HCT116 (cell line): ENCODE results near the gene HYAL1. TPM values are rescaled to one million over a fixed set of nuclear protein-coding genes. Genes with fewer than 3 reads are reported as not detected.

Source experiments
- ATAC-seq: fragments of 200-7000 bp; cut with Tn5 transposase; 2 replicates; pipeline ENCODE4 v1.9.1; 2020; ENCODE audit warnings: mild to moderate bottlenecking, moderate library complexity
- BruUV-seq: library from RNA; stranded (reverse); fragments of 400-500 nt; replicated peaks from 2 replicates; lab custom pipeline; 2021; lab: Mats Ljungman, UMichigan
- CTCF ChIA-PET: fragments of 300-600 bp; sonication (Branson Sonifier 250); formaldehyde crosslinking; loops from one replicate; lab custom pipeline; 2021; ENCODE audit warnings: antibody characterized with exemption; lab: Charles Lee
- POLR2A ChIA-PET: fragments of 300-600, 350-600 bp; sonication (Branson Sonifier 250); formaldehyde crosslinking; loops from one replicate; lab custom pipeline; 2021; ENCODE audit warnings: antibody characterized with exemption; lab: Charles Lee
- RAD21 ChIA-PET, 2 experiments: fragments of 300-600 bp; sonication (Branson Sonifier 250); formaldehyde crosslinking; loops; one replicate each; lab custom pipeline; 2023; ENCODE audit warnings: low total read pairs in 2 of 2; ENCODE audit not compliant: uncharacterized antibody in 2 of 2, unreplicated experiment in 2 of 2, low non-redundant PET in 1 of 2; lab: Charles Lee
- DNase-seq: peaks from one replicate; pipeline ENCODE4 v3.0.0-alpha.2; 2010; ENCODE audit warnings: low read depth, low spot score
- H2AFZ ChIP-seq: fragments of 200-600 bp; shearing (Covaris generic), sonication (generic); 2 replicates; pipeline ENCODE4 v1.6.1; 2017; ENCODE audit warnings: low read depth, mixed run types, mixed read lengths, antibody characterized with exemption, low read length; ENCODE audit not compliant: poor library complexity, severe bottlenecking
- H3K27ac ChIP-seq: 2 replicates; pipeline ENCODE4 v1.5.1; 2012; ENCODE audit warnings: low read depth, low read length
- H3K27me3 ChIP-seq: fragments of 200-600 bp; sonication (generic); 2 replicates; pipeline ENCODE4 v1.6.1; 2016; ENCODE audit warnings: mixed run types, low read length, mixed read lengths; ENCODE audit not compliant: insufficient read depth
- H3K36me3 ChIP-seq, 2 experiments: fragments of 200-500 bp in 1 of 2; fragments of 200-600 bp in 1 of 2; sonication (Bioruptor generic) in 1 of 2; sonication (generic) in 1 of 2; 2 replicates each; pipeline versions ENCODE4 v1.5.1 to v1.6.1; 2014 to 2016; ENCODE audit warnings: low read length in 2 of 2, inconsistent platforms in 1 of 2, mixed read lengths in 1 of 2, mixed run types in 1 of 2; ENCODE audit not compliant: insufficient read depth in 2 of 2, control insufficient read depth in 1 of 2
- H3K4me1 ChIP-seq, 2 experiments: fragments of 200-600 bp in 1 of 2; sonication (generic) in 1 of 2; 2 replicates each; pipeline versions ENCODE4 v1.5.1 to v1.6.1; 2012 to 2017; ENCODE audit warnings: low read length in 2 of 2, inconsistent platforms in 1 of 2, mild to moderate bottlenecking in 1 of 2, mixed read lengths in 1 of 2, mixed run types in 1 of 2, moderate library complexity in 1 of 2; ENCODE audit not compliant: insufficient read depth in 2 of 2, control insufficient read depth in 1 of 2
- H3K4me2 ChIP-seq: fragments of 200-600 bp; sonication (generic); 2 replicates; pipeline ENCODE4 v1.6.1; 2017; ENCODE audit warnings: mixed run types, low read length, mixed read lengths
- H3K4me3 ChIP-seq, 2 experiments: fragments of 200-600 bp in 1 of 2; sonication (generic) in 1 of 2; replicated peaks in 1 of 2; 2 replicates each; pipeline ENCODE4 v1.5.1; 2011 to 2016; ENCODE audit warnings: low read length in 2 of 2, control low read depth in 1 of 2, low read depth in 1 of 2, mild to moderate bottlenecking in 1 of 2, mixed read lengths in 1 of 2, mixed run types in 1 of 2
- H3K79me2 ChIP-seq: fragments of 200-600 bp; sonication (generic); 2 replicates; pipeline ENCODE4 v1.6.1; 2017; ENCODE audit warnings: mild to moderate bottlenecking, mixed run types, low read length, moderate library complexity, mixed read lengths; ENCODE audit not compliant: insufficient read depth
- H3K9ac ChIP-seq: fragments of 200-600 bp; sonication (generic); 2 replicates; pipeline ENCODE4 v1.6.1; 2016; ENCODE audit warnings: low read length, mixed read lengths
- H3K9me2 ChIP-seq: fragments of 200-600 bp; sonication (generic), shearing (Covaris generic); 2 replicates; pipeline ENCODE4 v1.6.1; 2017; ENCODE audit warnings: mixed run types, mild to moderate bottlenecking, moderate library complexity; ENCODE audit not compliant: insufficient read depth
- H3K9me3 ChIP-seq, 2 experiments: fragments of 200-500 bp in 1 of 2; fragments of 200-600 bp in 1 of 2; sonication (Bioruptor generic) in 1 of 2; sonication (generic) in 1 of 2; 2 replicates each; pipeline ENCODE4 v1.6.1; 2014 to 2017; ENCODE audit warnings: low read length in 2 of 2, mixed read lengths in 2 of 2, inconsistent platforms in 1 of 2, low read depth in 1 of 2, mild to moderate bottlenecking in 1 of 2, mixed run types in 1 of 2, moderate library complexity in 1 of 2; ENCODE audit not compliant: control insufficient read depth in 1 of 2, insufficient read depth in 1 of 2
- H4K20me1 ChIP-seq: fragments of 200-600 bp; sonication (generic), shearing (Covaris generic); 2 replicates; pipeline ENCODE4 v1.6.1; 2017; ENCODE audit warnings: mixed run types, mild to moderate bottlenecking, moderate library complexity; ENCODE audit not compliant: insufficient read depth
- CBX3 ChIP-seq: IDR thresholded peaks from 2 replicates; pipeline ENCODE4 v1.6.1; 2012; ENCODE audit warnings: low read depth
- CEBPB ChIP-seq: IDR thresholded peaks from 2 replicates; pipeline ENCODE4 v1.6.1; 2012; ENCODE audit warnings: low read depth
- EGR1 ChIP-seq: IDR thresholded peaks from 2 replicates; pipeline ENCODE4 v1.6.1; 2012; ENCODE audit warnings: low read depth
- ELF1 ChIP-seq: IDR thresholded peaks from 2 replicates; pipeline ENCODE4 v1.6.1; 2012; ENCODE audit warnings: low read depth, borderline replicate concordance
- EZH2 ChIP-seq: fragments of 200-600 bp; sonication (generic); IDR thresholded peaks from 2 replicates; pipeline ENCODE4 v1.6.1; 2017; ENCODE audit warnings: antibody characterized with exemption, mixed run types
- EZH2phosphoT487 ChIP-seq: fragments of 200-600 bp; IDR thresholded peaks from 2 replicates; pipeline ENCODE4 v1.6.1; 2018; ENCODE audit warnings: antibody characterized with exemption, borderline replicate concordance
- FOSL1 ChIP-seq: IDR thresholded peaks from 2 replicates; pipeline ENCODE4 v1.6.1; 2012; ENCODE audit warnings: low read depth
- JUND ChIP-seq: IDR thresholded peaks from 2 replicates; pipeline ENCODE4 v1.6.1; 2012
- POLR2A ChIP-seq: IDR thresholded peaks from 2 replicates; pipeline ENCODE4 v1.7.0; 2011; ENCODE audit warnings: borderline replicate concordance; ENCODE audit not compliant: insufficient read depth, insufficient read length; ENCODE audit errors: extremely low read depth
- POLR2AphosphoS5 ChIP-seq: IDR thresholded peaks from 2 replicates; pipeline ENCODE4 v1.6.1; 2011; ENCODE audit warnings: mild to moderate bottlenecking, low read depth, low read length, moderate library complexity
- RAD21 ChIP-seq: IDR thresholded peaks from 2 replicates; pipeline ENCODE4 v1.6.1; 2012; ENCODE audit warnings: low read depth, mild to moderate bottlenecking
- SIN3A ChIP-seq: IDR thresholded peaks from 2 replicates; pipeline ENCODE4 v1.6.1; 2012; ENCODE audit warnings: low read depth
- SP1 ChIP-seq: IDR thresholded peaks from 2 replicates; pipeline ENCODE4 v1.6.1; 2012; ENCODE audit warnings: low read depth
- SRF ChIP-seq: IDR thresholded peaks from 2 replicates; pipeline ENCODE4 v1.6.1; 2012; ENCODE audit warnings: low read depth
- TCF7L2 ChIP-seq: IDR thresholded peaks from 2 replicates; pipeline ENCODE4 v1.7.0; 2011; ENCODE audit warnings: borderline replicate concordance, inconsistent platforms; ENCODE audit not compliant: insufficient read depth, insufficient read length; ENCODE audit errors: extremely low read depth
- YY1 ChIP-seq: IDR thresholded peaks from 2 replicates; pipeline ENCODE4 v1.6.1; 2011; ENCODE audit warnings: low read length, low read depth, moderate library complexity, mild to moderate bottlenecking; ENCODE audit not compliant: insufficient replicate concordance; ENCODE audit errors: extremely low read depth
- ZFX ChIP-seq: fragments of 450-650 bp; IDR thresholded peaks from 2 replicates; pipeline ENCODE4 v1.6.1; 2017
- ZNF274 ChIP-seq: fragments of 200-500 bp; sonication (Bioruptor generic); IDR thresholded peaks from 2 replicates; pipeline ENCODE4 v1.6.1; 2014; ENCODE audit warnings: mild to moderate bottlenecking, low read depth, low read length, inconsistent platforms
- intact Hi-C: fragments of 100-400 bp; cut with micrococcal nuclease; formaldehyde crosslinking; loops from 2 replicates; pipeline ENCODE4 v1.10.0; 2022
- total RNA-seq: library from RNA; stranded (reverse); gene quantifications from one replicate; pipeline ENCODE4 v1.2.1, GENCODE V29; 2021; ENCODE audit not compliant: unreplicated experiment
- TF ChIP-seq, protein P1 (sequence below): IDR thresholded peaks from 2 replicates; pipeline ENCODE4 v1.6.1; 2012
- TF ChIP-seq, protein P2 (sequence below), 3 experiments: fragments of 200-600 bp in 1 of 3; sonication (generic) in 1 of 3; IDR thresholded peaks in 2 of 3; conservative IDR thresholded peaks in 1 of 3; 2 replicates each; pipeline ENCODE4 v1.5.1; 2012 to 2017; ENCODE audit warnings: low read depth in 2 of 3, low read length in 2 of 3, antibody characterized with exemption in 1 of 3, borderline replicate concordance in 1 of 3, control low read depth in 1 of 3, mild to moderate bottlenecking in 1 of 3, mixed read lengths in 1 of 3, mixed run types in 1 of 3, moderate library complexity in 1 of 3; ENCODE audit not compliant: insufficient read depth in 1 of 3
- TF ChIP-seq, protein P3 (sequence below): IDR thresholded peaks from 2 replicates; pipeline ENCODE4 v1.6.1; 2012
- TF ChIP-seq, protein P4 (sequence below): IDR thresholded peaks from 2 replicates; pipeline ENCODE4 v1.6.1; 2011; ENCODE audit warnings: mild to moderate bottlenecking, low read length, moderate library complexity; ENCODE audit not compliant: insufficient replicate concordance; ENCODE audit errors: extremely low read depth

Gene HYAL1
- total RNA-seq, 1 experiment from 2014 or later, result 6.1 TPM

DNA sequence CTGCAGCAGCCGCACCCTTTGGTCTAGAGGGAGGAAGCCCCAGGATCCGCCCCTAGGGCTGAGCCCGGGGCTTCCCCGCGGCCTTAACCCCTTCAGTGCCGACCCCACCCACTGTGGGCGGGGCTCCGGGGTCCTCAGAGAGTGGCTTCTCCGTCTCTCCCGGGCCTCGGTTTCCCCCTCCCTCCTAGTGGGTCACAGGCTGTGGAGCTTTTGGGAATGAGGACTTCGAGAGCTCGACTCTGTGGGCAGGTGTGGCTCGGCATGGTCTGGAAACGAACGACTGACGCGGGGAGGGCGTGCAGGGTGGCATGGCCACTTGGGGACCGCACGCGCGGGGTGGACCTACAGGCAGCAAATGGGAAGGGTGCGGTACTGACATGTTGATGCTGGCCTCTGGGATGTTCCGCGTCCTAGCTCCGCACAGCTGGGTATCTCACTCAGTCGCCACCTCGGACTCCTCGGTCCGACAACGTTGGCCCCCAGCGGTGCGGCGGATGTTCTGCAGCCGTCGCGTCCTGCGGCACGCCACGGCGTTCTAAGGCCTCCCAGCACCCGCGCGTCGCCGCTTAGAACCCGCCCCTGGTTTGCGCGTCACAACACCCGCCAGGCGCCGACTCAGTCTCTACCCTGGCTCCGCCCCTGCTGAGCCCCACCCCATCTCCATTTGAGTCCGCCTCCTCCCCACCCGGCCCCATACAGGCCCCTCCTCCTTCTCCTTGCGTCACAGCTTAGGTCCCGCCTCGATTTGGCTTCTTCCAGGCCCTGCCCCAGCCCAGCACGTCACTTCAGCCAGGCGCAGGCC, 4.3 kb downstream of the HYAL1 start, which contains the start of the genes HYAL3 and NAA80:
Gene HYAL3 (minus strand): TSS at position 570 of the 802 bp plus-strand sequence. CDS start 3,803 bp downstream, outside the sequence.
Gene NAA80 (minus strand): TSS at position 570 of the 802 bp plus-strand sequence. CDS start 1,942 bp downstream, outside the sequence.
- H3K79me2 ChIP-seq, result peaks cover 3% of the 10 kb centered on the region; the same call in 1 of the 2 replicates
- ATAC-seq (peak; percentile 83), DNase-seq (peak; percentile 99)
- no peaks in the 10 kb centered on the region for H3K27me3 ChIP-seq
- no peaks in the 10 kb centered on the region for H3K9me3 ChIP-seq
- no peak within 1 kb of the TSS for H2AFZ ChIP-seq
- TF ChIP-seq CBX3, result no peak
- TF ChIP-seq EZH2phosphoT487, result no peak
- TF ChIP-seq, protein P1, sequence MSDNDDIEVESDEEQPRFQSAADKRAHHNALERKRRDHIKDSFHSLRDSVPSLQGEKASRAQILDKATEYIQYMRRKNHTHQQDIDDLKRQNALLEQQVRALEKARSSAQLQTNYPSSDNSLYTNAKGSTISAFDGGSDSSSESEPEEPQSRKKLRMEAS, result no peak
- TF ChIP-seq ZFX, result peak; percentile 34; the same call in 1 of the 2 replicates
- no peak for TF ChIP-seq JUND
- TF ChIP-seq TCF7L2, result peak; percentile 28
- TF ChIP-seq ZNF274, result no peak
- TF ChIP-seq, protein P2, sequence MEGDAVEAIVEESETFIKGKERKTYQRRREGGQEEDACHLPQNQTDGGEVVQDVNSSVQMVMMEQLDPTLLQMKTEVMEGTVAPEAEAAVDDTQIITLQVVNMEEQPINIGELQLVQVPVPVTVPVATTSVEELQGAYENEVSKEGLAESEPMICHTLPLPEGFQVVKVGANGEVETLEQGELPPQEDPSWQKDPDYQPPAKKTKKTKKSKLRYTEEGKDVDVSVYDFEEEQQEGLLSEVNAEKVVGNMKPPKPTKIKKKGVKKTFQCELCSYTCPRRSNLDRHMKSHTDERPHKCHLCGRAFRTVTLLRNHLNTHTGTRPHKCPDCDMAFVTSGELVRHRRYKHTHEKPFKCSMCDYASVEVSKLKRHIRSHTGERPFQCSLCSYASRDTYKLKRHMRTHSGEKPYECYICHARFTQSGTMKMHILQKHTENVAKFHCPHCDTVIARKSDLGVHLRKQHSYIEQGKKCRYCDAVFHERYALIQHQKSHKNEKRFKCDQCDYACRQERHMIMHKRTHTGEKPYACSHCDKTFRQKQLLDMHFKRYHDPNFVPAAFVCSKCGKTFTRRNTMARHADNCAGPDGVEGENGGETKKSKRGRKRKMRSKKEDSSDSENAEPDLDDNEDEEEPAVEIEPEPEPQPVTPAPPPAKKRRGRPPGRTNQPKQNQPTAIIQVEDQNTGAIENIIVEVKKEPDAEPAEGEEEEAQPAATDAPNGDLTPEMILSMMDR (IDR thresholded peaks at IDR 0.05 in 2 of 3, conservative IDR thresholded peaks at IDR 0.05 in 1 of 3; ENCODE audit: borderline replicate concordance in 1 of 3, insufficient read depth in 1 of 3, low read depth in 2 of 3, low read length in 2 of 3), result peak in 2 of 3 experiments; percentile 11 to 30; a peak in 3 of 6 replicates
- peak; percentile 72 for TF ChIP-seq POLR2A
- no peak for TF ChIP-seq YY1
- no peak for TF ChIP-seq CEBPB
- TF ChIP-seq EGR1, result no peak
- no peak for TF ChIP-seq ELF1
- no peak for TF ChIP-seq SP1
- TF ChIP-seq RAD21, result no peak
- no peak for TF ChIP-seq EZH2
- TF ChIP-seq POLR2AphosphoS5, result peak; percentile 95
- TF ChIP-seq SIN3A, result no peak
- TF ChIP-seq FOSL1, result no peak
- TF ChIP-seq, protein P3, sequence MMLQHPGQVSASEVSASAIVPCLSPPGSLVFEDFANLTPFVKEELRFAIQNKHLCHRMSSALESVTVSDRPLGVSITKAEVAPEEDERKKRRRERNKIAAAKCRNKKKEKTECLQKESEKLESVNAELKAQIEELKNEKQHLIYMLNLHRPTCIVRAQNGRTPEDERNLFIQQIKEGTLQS, result no peak
- no peak for TF ChIP-seq SRF
- TF ChIP-seq, protein P4, sequence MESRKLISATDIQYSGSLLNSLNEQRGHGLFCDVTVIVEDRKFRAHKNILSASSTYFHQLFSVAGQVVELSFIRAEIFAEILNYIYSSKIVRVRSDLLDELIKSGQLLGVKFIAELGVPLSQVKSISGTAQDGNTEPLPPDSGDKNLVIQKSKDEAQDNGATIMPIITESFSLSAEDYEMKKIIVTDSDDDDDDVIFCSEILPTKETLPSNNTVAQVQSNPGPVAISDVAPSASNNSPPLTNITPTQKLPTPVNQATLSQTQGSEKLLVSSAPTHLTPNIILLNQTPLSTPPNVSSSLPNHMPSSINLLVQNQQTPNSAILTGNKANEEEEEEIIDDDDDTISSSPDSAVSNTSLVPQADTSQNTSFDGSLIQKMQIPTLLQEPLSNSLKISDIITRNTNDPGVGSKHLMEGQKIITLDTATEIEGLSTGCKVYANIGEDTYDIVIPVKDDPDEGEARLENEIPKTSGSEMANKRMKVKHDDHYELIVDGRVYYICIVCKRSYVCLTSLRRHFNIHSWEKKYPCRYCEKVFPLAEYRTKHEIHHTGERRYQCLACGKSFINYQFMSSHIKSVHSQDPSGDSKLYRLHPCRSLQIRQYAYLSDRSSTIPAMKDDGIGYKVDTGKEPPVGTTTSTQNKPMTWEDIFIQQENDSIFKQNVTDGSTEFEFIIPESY, result peak; percentile 40
- H4K20me1 ChIP-seq, result no peaks in the 10 kb centered on the region
- peaks cover 21 to 47% of the 10 kb centered on the region in 2 experiments for H3K4me1 ChIP-seq
- H3K27ac ChIP-seq, result peak within 1 kb of the TSS; percentile 73
- BruUV-seq, result TSS peak; percentile 41
- ChIA-PET RAD21 (interaction anchor here (0.5 to 1.3 kb wide), 8 partner anchors 14 to 1178 kb away, joined by 3 to 5 read pairs (median 4); no protein-coding TSS in a partner anchor), POLR2A (interaction anchor here (0.6 to 2.0 kb wide), 10 partner anchors 16 to 104 kb away, joined by 3 to 12 read pairs (median 4); partner anchors contain the start of genes GNAI2, RASSF1 and TUSC2), CTCF (interaction anchor here (0.5 to 1.4 kb wide), 10 partner anchors 18 to 87 kb away, joined by 3 to 9 read pairs (median 4); partner anchors contain the start of gene TUSC2)
- peak within 1 kb of the TSS; percentile 91 for H3K9ac ChIP-seq
- peak within 1 kb of the TSS; percentile 55 to 92 for H3K4me3 ChIP-seq
- H3K9me2 ChIP-seq, result no peaks in the 10 kb centered on the region
- H3K4me2 ChIP-seq, result peak within 1 kb of the TSS; percentile 97
- intact Hi-C loops, result no loop called here
- no peaks in the 10 kb centered on the region for H3K36me3 ChIP-seq
